ENCODE data around the gene ARHGAP12.

Gene ARHGAP12

GRCh38 chr10:31836569-31837406, 91.8 kb downstream of the ARHGAP12 start:
- Histone ChIP-seq H3K4me2 (ENCODE audit: low read depth, low read length, poor library complexity, severe bottlenecking) (no peak overlapping the region), H2AFZ (ENCODE audit: low read length) (no peak overlapping the region), H3K79me2 (ENCODE audit: insufficient read depth, low read length) (no peaks in the 10 kb centered on the region), H4K20me1 (ENCODE audit: insufficient read depth, low read length, poor library complexity, severe bottlenecking) (no peaks in the 10 kb centered on the region), H3K36me3 (ENCODE audit: insufficient read depth, low read length) (no peaks in the 10 kb centered on the region; the same call in 1 of the 2 replicates), H3F3A (ENCODE audit: low read depth) (no peaks in the 10 kb centered on the region), H3K4me1 (ENCODE audit: insufficient read depth, low read length, poor library complexity, severe bottlenecking) (peaks cover 7% of the 10 kb centered on the region), H3K9me3 (ENCODE audit: insufficient read depth, low read depth, low read length) (no peaks in the 10 kb centered on the region), H3K27me3 (ENCODE audit: insufficient read depth, low read length, poor library complexity, severe bottlenecking) (no peaks in the 10 kb centered on the region), H3K9ac (ENCODE audit: low read depth, low read length, poor library complexity, severe bottlenecking) (no peak overlapping the region), H3K9me2 (replicated peaks; ENCODE audit: low read depth, low read length) (no peaks in the 10 kb centered on the region), H3K4me3 (ENCODE audit: low read length, poor library complexity, severe bottlenecking) (no peak overlapping the region)
- TF ChIP-seq EZH2phosphoT487 (IDR thresholded peaks at IDR 0.05; ENCODE audit: borderline replicate concordance) (no peak), CTCF (conservative IDR thresholded peaks at IDR 0.05; ENCODE audit: low read length) (peak; percentile 78)

- TF ChIP-seq CTCF (conservative IDR thresholded peaks at IDR 0.05; ENCODE audit: low read length) (no peak), EZH2phosphoT487 (IDR thresholded peaks at IDR 0.05; ENCODE audit: borderline replicate concordance) (no peak)
- Histone ChIP-seq H3K9me3 (ENCODE audit: insufficient read depth, low read depth, low read length) (no peaks in the 10 kb centered on the region), H4K20me1 (ENCODE audit: insufficient read depth, low read length, poor library complexity, severe bottlenecking) (no peaks in the 10 kb centered on the region), H3K4me1 (ENCODE audit: insufficient read depth, low read length, poor library complexity, severe bottlenecking) (peaks cover 7% of the 10 kb centered on the region), H3K27me3 (ENCODE audit: insufficient read depth, low read length, poor library complexity, severe bottlenecking) (no peaks in the 10 kb centered on the region), H3K4me2 (ENCODE audit: low read depth, low read length, poor library complexity, severe bottlenecking) (no peak overlapping the region), H3K79me2 (ENCODE audit: insufficient read depth, low read length) (no peaks in the 10 kb centered on the region), H3K4me3 (ENCODE audit: low read length, poor library complexity, severe bottlenecking) (no peak overlapping the region), H3K9me2 (replicated peaks; ENCODE audit: low read depth, low read length) (no peaks in the 10 kb centered on the region), H2AFZ (ENCODE audit: low read length) (no peak overlapping the region), H3F3A (ENCODE audit: low read depth) (no peaks in the 10 kb centered on the region), H3K9ac (ENCODE audit: low read depth, low read length, poor library complexity, severe bottlenecking) (no peak overlapping the region), H3K36me3 (ENCODE audit: insufficient read depth, low read length) (peaks cover 3% of the 10 kb centered on the region; the same call in 1 of the 2 replicates)
Measured at GRCh38 chr10:31833753-31834152, 94.9 kb downstream of the ARHGAP12 start.

GRCh38 chr10:31832261-31832660, 96.4 kb downstream of the ARHGAP12 start:
- Histone ChIP-seq H3K4me3 (ENCODE audit: low read length, poor library complexity, severe bottlenecking) (no peak overlapping the region), H2AFZ (ENCODE audit: low read length) (no peak overlapping the region), H3F3A (ENCODE audit: low read depth) (no peaks in the 10 kb centered on the region), H3K36me3 (ENCODE audit: insufficient read depth, low read length) (0 out of 2 replicates have a peak, but pooled peaks cover 3% of the 10 kb centered on the region), H3K4me1 (ENCODE audit: insufficient read depth, low read length, poor library complexity, severe bottlenecking) (peaks cover 7% of the 10 kb centered on the region), H3K9me2 (replicated peaks; ENCODE audit: low read depth, low read length) (no peaks in the 10 kb centered on the region), H3K9ac (ENCODE audit: low read depth, low read length, poor library complexity, severe bottlenecking) (no peak overlapping the region), H3K79me2 (ENCODE audit: insufficient read depth, low read length) (no peaks in the 10 kb centered on the region), H4K20me1 (ENCODE audit: insufficient read depth, low read length, poor library complexity, severe bottlenecking) (no peaks in the 10 kb centered on the region), H3K27me3 (ENCODE audit: insufficient read depth, low read length, poor library complexity, severe bottlenecking) (no peaks in the 10 kb centered on the region), H3K9me3 (ENCODE audit: insufficient read depth, low read depth, low read length) (no peaks in the 10 kb centered on the region), H3K4me2 (ENCODE audit: low read depth, low read length, poor library complexity, severe bottlenecking) (no peak overlapping the region)
- TF ChIP-seq CTCF (conservative IDR thresholded peaks at IDR 0.05; ENCODE audit: low read length) (no peak), EZH2phosphoT487 (IDR thresholded peaks at IDR 0.05; ENCODE audit: borderline replicate concordance) (no peak)

Measured in Loucy (cell line).